ENCODE results near the gene STUB1.

DNA sequence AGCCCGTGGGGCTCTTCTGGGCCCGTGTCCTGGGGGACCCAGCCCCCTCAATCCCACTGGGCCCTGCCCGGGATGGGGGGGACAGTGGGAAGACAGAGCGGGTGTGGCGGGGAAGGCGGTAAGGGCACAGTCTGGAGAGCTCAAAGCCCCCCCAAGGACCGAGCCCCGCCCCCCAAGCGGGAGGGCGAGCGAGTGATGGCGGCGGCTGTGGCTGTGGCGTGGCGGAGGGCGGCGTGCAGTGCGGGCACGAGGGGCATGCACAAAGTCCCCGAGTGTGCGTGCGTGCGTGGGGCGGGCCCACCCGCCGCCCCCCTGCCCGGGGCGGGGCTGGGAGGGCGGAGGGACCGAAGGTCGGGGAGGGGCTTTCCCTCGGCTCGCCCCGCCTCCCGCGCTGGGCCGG is 13.6 kb downstream of the STUB1 start:
- TF ChIP-seq POLR2AphosphoS5 (IDR thresholded peaks at IDR 0.05) = no peak
- TF ChIP-seq, protein P1, sequence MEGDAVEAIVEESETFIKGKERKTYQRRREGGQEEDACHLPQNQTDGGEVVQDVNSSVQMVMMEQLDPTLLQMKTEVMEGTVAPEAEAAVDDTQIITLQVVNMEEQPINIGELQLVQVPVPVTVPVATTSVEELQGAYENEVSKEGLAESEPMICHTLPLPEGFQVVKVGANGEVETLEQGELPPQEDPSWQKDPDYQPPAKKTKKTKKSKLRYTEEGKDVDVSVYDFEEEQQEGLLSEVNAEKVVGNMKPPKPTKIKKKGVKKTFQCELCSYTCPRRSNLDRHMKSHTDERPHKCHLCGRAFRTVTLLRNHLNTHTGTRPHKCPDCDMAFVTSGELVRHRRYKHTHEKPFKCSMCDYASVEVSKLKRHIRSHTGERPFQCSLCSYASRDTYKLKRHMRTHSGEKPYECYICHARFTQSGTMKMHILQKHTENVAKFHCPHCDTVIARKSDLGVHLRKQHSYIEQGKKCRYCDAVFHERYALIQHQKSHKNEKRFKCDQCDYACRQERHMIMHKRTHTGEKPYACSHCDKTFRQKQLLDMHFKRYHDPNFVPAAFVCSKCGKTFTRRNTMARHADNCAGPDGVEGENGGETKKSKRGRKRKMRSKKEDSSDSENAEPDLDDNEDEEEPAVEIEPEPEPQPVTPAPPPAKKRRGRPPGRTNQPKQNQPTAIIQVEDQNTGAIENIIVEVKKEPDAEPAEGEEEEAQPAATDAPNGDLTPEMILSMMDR (IDR thresholded peaks at IDR 0.05) = no peak

All from stomach (tissue), 4 donors.